K562 (cell line): Measurements from ENCODE around the gene DGAT2L6. TPM values are rescaled to one million over a fixed set of nuclear protein-coding genes. Genes with fewer than 3 reads are reported as not detected.
A peak's percentile ranks its signal among the peaks of the same experiment; 100 is the strongest.

Experiments
- DPF2 ChIP-seq: fragments of 450-650 bp; IDR thresholded peaks from 2 replicates; pipeline ENCODE4 v1.6.1; 2016
- GTF2E2 ChIP-seq: fragments of 200-800 bp; sonication (Bioruptor generic); IDR thresholded peaks from 2 replicates; pipeline ENCODE4 v1.6.1; 2016; ENCODE audit warnings: missing genetic modification characterization, missing compliant biosample characterization
- HBP1 ChIP-seq: fragments of 450-650 bp; formaldehyde crosslinking; IDR thresholded peaks from 2 replicates; pipeline ENCODE4 v1.4.0; 2022; ENCODE audit warnings: missing genetic modification characterization
- ILF3 ChIP-seq: fragments of 450-650 bp; IDR thresholded peaks from 2 replicates; pipeline ENCODE4 v1.6.1; 2018; ENCODE audit warnings: antibody characterized with exemption, mild to moderate bottlenecking, moderate library complexity, borderline replicate concordance
- NFE2 ChIP-seq: IDR thresholded peaks from 2 replicates; pipeline ENCODE4 v1.6.1; 2014; ENCODE audit warnings: antibody characterized with exemption, low read depth
- NR2C1 ChIP-seq, 2 experiments: fragments of 450-650 bp; IDR thresholded peaks; 2 replicates each; pipeline ENCODE4 v1.6.1; 2017; ENCODE audit warnings: mild to moderate bottlenecking in 2 of 2, antibody characterized with exemption in 1 of 2, inconsistent platforms in 1 of 2, missing compliant biosample characterization in 1 of 2, missing genetic modification characterization in 1 of 2
- PCBP1 ChIP-seq: fragments of 200-400 bp; formaldehyde crosslinking; IDR thresholded peaks from 2 replicates; pipeline ENCODE4 v1.6.1; 2018; ENCODE audit warnings: mild to moderate bottlenecking, low read depth, low read length; ENCODE audit not compliant: poor library complexity, severe bottlenecking
- RHOXF2B ChIP-seq: fragments of 250-450 bp; sonication (Bioruptor Pico); conservative IDR thresholded peaks from 2 replicates; pipeline ENCODE4 v1.5.1; 2021
- SMAD2 ChIP-seq: fragments of 150-350 bp; IDR thresholded peaks from 2 replicates; pipeline ENCODE4 v1.6.1; 2014; ENCODE audit warnings: low read depth, mild to moderate bottlenecking, low read length
- SMARCE1 ChIP-seq: fragments of 450-650 bp; IDR thresholded peaks from 2 replicates; pipeline ENCODE4 v1.7.1; 2016; ENCODE audit warnings: mild to moderate bottlenecking
- TCFL5 ChIP-seq: fragments of 250-450 bp; sonication (Bioruptor Pico); conservative IDR thresholded peaks from 2 replicates; pipeline ENCODE4 v1.6.1; 2021; ENCODE audit warnings: mild to moderate bottlenecking, moderate library complexity, matching md5 sums
- ZFP30 ChIP-seq: fragments of 250-450 bp; sonication (Bioruptor Pico); IDR thresholded peaks from 2 replicates; pipeline ENCODE4 v1.8.0; 2022; ENCODE audit warnings: moderate library complexity, mild to moderate bottlenecking, inconsistent platforms, borderline replicate concordance
- ZNF217 ChIP-seq: sonication (generic); formaldehyde crosslinking; IDR thresholded peaks from 2 replicates; pipeline ENCODE4 v1.8.0; 2022; ENCODE audit warnings: mild to moderate bottlenecking, missing genetic modification reagents
- ZNF561 ChIP-seq: fragments of 450-650 bp; formaldehyde crosslinking; conservative IDR thresholded peaks from 2 replicates; pipeline ENCODE4 v1.4.0; 2020; ENCODE audit warnings: mild to moderate bottlenecking, moderate library complexity
- ZNF589 ChIP-seq: fragments of 200-800 bp; sonication (Bioruptor generic); IDR thresholded peaks from 2 replicates; pipeline ENCODE4 v1.6.1; 2016; ENCODE audit warnings: low read depth, missing genetic modification characterization, missing compliant biosample characterization
- polyA plus RNA-seq, 8 experiments: library from polyadenylated mRNA; depleted of rRNA in 4 of 8; stranded (reverse) in 5 of 8; unstranded in 3 of 8; fragments of >200 nt; fragmentation: Nextera tagmentation in 2 of 8; fragmentation: Illumina TruSeq in 1 of 8; extraction: Ambion mirVana in 2 of 8; extraction: Trizol in 1 of 8; gene quantifications; 2 replicates each; pipeline versions ENCODE4 v1.2.1 to v1.2.3, GENCODE V29; 2011 to 2014; ENCODE audit warnings: inconsistent platforms in 1 of 8, missing spikeins in 1 of 8
- total RNA-seq, 7 experiments: library from RNA; depleted of rRNA in 6 of 7; stranded (reverse); fragments of >200 nt in 6 of 7; fragmentation: Illumina TruSeq in 2 of 7; extraction: Trizol in 2 of 7; gene quantifications; 2 replicates each; pipeline versions ENCODE4 v1.2.1 to v1.2.3, GENCODE V29; 2011 to 2021; ENCODE audit warnings: low replicate concordance in 1 of 7
- TF ChIP-seq, protein P1 (sequence below): fragments of 250-450 bp; sonication (Bioruptor Pico); IDR thresholded peaks from 2 replicates; pipeline ENCODE4 v1.4.0; 2020; ENCODE audit warnings: mild to moderate bottlenecking, moderate library complexity
- TF ChIP-seq, protein P2 (sequence below): IDR thresholded peaks from 2 replicates; pipeline ENCODE4 v1.6.1; 2016; ENCODE audit warnings: missing genetic modification characterization, missing compliant biosample characterization
- TF ChIP-seq, protein P3 (sequence below): IDR thresholded peaks from 3 replicates; pipeline ENCODE4 v1.6.1; 2011; ENCODE audit warnings: borderline replicate concordance, mild to moderate bottlenecking, moderate library complexity; ENCODE audit not compliant: insufficient read length; ENCODE audit errors: extremely low read depth

DGAT2L6 gene
- total and polyA plus RNA-seq, 9 of the 15 experiments (the other 6 are each of a cell fraction or from before 2014, with no cell fraction given) = not detected

DNA sequence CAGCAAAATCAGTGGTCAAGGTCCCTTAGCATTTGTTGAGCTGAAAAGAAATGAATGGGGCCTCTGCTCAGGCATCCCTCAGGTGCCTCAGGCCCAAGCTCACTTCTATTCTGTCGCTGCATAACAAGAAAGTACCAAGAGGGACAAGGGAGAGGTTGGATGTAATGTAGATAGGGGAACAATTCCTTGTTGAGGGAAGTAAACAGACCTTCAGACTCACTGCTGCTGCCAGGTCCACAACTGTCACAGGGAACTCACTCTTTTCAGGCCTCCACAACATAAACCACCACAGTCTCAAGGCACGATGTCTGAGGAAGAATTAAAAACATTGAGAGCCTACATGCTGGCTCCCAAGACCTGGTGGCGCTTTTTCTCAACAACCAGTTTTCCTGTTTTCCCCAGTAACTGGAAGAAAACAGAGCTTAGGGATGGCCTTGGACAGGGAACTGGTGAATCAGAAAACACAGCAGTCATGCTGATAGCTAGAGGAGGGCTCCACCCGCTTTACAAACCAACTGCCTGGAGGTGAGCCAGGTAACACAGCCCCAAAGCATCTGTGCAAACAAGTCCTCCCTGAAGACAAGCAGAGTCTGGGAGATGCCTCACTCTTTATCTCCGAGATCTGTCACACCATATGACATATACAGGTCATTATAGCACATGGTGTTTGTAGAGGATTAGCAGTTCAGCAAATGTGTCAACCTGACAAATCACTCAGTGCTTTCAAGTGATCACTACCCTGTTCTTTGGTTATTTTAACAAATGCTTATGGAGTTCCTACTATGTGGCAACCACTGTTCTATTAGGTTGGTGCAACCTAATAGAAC lies 42.9 kb downstream of the DGAT2L6 start (continued):
- no peak for TF ChIP-seq ZNF217 (CRISPR knock-in tag)
- no peak for TF ChIP-seq ZFP30 (CRISPR knock-in tag)
- TF ChIP-seq ZNF561 (CRISPR knock-in tag) = no peak
- no peak for TF ChIP-seq HBP1 (CRISPR knock-in tag)
- no peak for TF ChIP-seq RHOXF2B (CRISPR knock-in tag)
- no peak for TF ChIP-seq TCFL5
- peak; percentile 38; the same call in 1 of the 2 replicates for TF ChIP-seq DPF2
- TF ChIP-seq SMARCE1 = peak; percentile 61; the same call in 1 of the 2 replicates
- no peak for TF ChIP-seq ZNF589 (CRISPR knock-in tag)
- TF ChIP-seq, protein P1, sequence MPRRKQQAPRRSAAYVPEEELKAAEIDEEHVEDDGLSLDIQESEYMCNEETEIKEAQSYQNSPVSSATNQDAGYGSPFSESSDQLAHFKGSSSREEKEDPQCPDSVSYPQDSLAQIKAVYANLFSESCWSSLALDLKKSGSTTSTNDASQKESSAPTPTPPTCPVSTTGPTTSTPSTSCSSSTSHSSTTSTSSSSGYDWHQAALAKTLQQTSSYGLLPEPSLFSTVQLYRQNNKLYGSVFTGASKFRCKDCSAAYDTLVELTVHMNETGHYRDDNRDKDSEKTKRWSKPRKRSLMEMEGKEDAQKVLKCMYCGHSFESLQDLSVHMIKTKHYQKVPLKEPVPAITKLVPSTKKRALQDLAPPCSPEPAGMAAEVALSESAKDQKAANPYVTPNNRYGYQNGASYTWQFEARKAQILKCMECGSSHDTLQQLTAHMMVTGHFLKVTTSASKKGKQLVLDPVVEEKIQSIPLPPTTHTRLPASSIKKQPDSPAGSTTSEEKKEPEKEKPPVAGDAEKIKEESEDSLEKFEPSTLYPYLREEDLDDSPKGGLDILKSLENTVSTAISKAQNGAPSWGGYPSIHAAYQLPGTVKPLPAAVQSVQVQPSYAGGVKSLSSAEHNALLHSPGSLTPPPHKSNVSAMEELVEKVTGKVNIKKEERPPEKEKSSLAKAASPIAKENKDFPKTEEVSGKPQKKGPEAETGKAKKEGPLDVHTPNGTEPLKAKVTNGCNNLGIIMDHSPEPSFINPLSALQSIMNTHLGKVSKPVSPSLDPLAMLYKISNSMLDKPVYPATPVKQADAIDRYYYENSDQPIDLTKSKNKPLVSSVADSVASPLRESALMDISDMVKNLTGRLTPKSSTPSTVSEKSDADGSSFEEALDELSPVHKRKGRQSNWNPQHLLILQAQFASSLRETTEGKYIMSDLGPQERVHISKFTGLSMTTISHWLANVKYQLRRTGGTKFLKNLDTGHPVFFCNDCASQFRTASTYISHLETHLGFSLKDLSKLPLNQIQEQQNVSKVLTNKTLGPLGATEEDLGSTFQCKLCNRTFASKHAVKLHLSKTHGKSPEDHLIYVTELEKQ (CRISPR knock-in tag) = no peak
- TF ChIP-seq GTF2E2 (tag) = no peak
- no peak for TF ChIP-seq NR2C1 (IDR thresholded peaks at IDR 0.05)
- no peak for TF ChIP-seq NR2C1 (tag; IDR thresholded peaks at IDR 0.05)
- TF ChIP-seq, protein P2, sequence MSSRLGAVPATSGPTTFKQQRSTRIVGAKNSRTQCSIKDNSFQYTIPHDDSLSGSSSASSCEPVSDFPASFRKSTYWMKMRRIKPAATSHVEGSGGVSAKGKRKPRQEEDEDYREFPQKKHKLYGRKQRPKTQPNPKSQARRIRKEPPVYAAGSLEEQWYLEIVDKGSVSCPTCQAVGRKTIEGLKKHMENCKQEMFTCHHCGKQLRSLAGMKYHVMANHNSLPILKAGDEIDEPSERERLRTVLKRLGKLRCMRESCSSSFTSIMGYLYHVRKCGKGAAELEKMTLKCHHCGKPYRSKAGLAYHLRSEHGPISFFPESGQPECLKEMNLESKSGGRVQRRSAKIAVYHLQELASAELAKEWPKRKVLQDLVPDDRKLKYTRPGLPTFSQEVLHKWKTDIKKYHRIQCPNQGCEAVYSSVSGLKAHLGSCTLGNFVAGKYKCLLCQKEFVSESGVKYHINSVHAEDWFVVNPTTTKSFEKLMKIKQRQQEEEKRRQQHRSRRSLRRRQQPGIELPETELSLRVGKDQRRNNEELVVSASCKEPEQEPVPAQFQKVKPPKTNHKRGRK (tag) = no peak
- TF ChIP-seq PCBP1 = no peak
- TF ChIP-seq, protein P3, sequence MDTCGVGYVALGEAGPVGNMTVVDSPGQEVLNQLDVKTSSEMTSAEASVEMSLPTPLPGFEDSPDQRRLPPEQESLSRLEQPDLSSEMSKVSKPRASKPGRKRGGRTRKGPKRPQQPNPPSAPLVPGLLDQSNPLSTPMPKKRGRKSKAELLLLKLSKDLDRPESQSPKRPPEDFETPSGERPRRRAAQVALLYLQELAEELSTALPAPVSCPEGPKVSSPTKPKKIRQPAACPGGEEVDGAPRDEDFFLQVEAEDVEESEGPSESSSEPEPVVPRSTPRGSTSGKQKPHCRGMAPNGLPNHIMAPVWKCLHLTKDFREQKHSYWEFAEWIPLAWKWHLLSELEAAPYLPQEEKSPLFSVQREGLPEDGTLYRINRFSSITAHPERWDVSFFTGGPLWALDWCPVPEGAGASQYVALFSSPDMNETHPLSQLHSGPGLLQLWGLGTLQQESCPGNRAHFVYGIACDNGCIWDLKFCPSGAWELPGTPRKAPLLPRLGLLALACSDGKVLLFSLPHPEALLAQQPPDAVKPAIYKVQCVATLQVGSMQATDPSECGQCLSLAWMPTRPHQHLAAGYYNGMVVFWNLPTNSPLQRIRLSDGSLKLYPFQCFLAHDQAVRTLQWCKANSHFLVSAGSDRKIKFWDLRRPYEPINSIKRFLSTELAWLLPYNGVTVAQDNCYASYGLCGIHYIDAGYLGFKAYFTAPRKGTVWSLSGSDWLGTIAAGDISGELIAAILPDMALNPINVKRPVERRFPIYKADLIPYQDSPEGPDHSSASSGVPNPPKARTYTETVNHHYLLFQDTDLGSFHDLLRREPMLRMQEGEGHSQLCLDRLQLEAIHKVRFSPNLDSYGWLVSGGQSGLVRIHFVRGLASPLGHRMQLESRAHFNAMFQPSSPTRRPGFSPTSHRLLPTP = no peak
- TF ChIP-seq NFE2 = no peak
- TF ChIP-seq ILF3 = no peak
- TF ChIP-seq SMAD2 = no peak
